Transverse colon (tissue), 4 donors: ENCODE results near the gene SLC17A5. TPM values are rescaled to one million over a fixed set of nuclear protein-coding genes. Genes with fewer than 3 reads are reported as not detected.
"Not testable (repeated sequence)": the region's sequence is repeated elsewhere in the genome, so short reads cannot be mapped to it uniquely, and the experiment has no call there.

Experiments
- DNase-seq: peaks from one replicate; pipeline ENCODE4 v3.0.0-alpha.2; 2019
- H3K27ac ChIP-seq, 4 donors: fragments of 200-600 bp; sonication (generic); 2 replicates each; pipeline ENCODE4 v1.5.1; 2016 to 2018; ENCODE audit warnings: inconsistent platforms in 4 of 4
- H3K27me3 ChIP-seq: fragments of 200-600 bp; sonication (generic); 2 replicates; pipeline ENCODE4 v1.5.1; 2017; ENCODE audit warnings: inconsistent platforms
- H3K36me3 ChIP-seq, 4 donors: fragments of 200-600 bp; sonication (generic); 2 replicates each; pipeline ENCODE4 v1.5.1; 2017 to 2019; ENCODE audit warnings: inconsistent platforms in 4 of 4
- H3K4me1 ChIP-seq, 4 donors: fragments of 200-600 bp; sonication (generic); 2 replicates each; pipeline ENCODE4 v1.5.1; 2017 to 2020; ENCODE audit warnings: inconsistent platforms in 4 of 4
- H3K4me3 ChIP-seq, 4 donors: fragments of 200-600 bp; sonication (generic); 1 replicate in 1 of 4; 2 replicates in 3 of 4; pipeline versions ENCODE4 v1.5.1 to v1.6.1; 2017 to 2019; ENCODE audit warnings: inconsistent platforms in 4 of 4
- H3K9me3 ChIP-seq, 2 donors: fragments of 200-600 bp; sonication (generic); 2 replicates each; pipeline ENCODE4 v1.5.1; 2017 to 2019; ENCODE audit warnings: inconsistent platforms in 2 of 2
- EP300 ChIP-seq: sonication (generic); formaldehyde crosslinking; IDR thresholded peaks from one replicate; pipeline ENCODE4 v1.6.1; 2017; ENCODE audit warnings: antibody characterized with exemption, low read depth
- POLR2A ChIP-seq: fragments of 450-650 bp; IDR thresholded peaks from one replicate; pipeline ENCODE4 v1.6.1; 2016; ENCODE audit warnings: antibody characterized with exemption, mild to moderate bottlenecking, moderate library complexity
- POLR2AphosphoS5 ChIP-seq, 3 donors: sonication (generic); formaldehyde crosslinking; IDR thresholded peaks; one replicate each; pipeline ENCODE4 v1.6.1; 2016; ENCODE audit warnings: antibody characterized with exemption in 3 of 3
- WGBS, 2 donors: methylation state at CpG; one replicate each; pipeline ENCODE4 v1.1.5; 2018; ENCODE audit warnings: low coverage in 1 of 2; 5-methylcytosine and 5-hydroxymethylcytosine counted together
- in situ Hi-C, 4 donors: fragments of 200-750 bp; cut with MboI; loops; one replicate each; pipeline versions ENCODE4 v1.15.0 to v1.15.1; 2017; ENCODE audit warnings: low sequenced_read_pairs in 3 of 4, low pct_ligation_motif_present in 1 of 4, low pct_unique_long_range_greater_than_20kb in 1 of 4
- intact Hi-C: fragments of 100-400 bp; cut with DNase I; formaldehyde crosslinking; loops from one replicate; pipeline ENCODE4 v1.15.1; 2023; ENCODE audit warnings: low total_unique reads
- total RNA-seq, 4 donors: library from RNA; depleted of rRNA; stranded (reverse); fragments of >200 nt; gene quantifications; one replicate each; pipeline ENCODE4 v1.1.0, GENCODE V29; 2016
- TF ChIP-seq, protein P1 (sequence below), 5 experiments: fragments of 200-600 bp in 3 of 5; fragments of 450-650 bp in 2 of 5; sonication (generic) in 3 of 5; IDR thresholded peaks; 1 replicate in 2 of 5; 2 replicates in 3 of 5; pipeline ENCODE4 v1.5.1; 2016 to 2017; ENCODE audit warnings: antibody characterized with exemption in 5 of 5, inconsistent platforms in 3 of 5, mild to moderate bottlenecking in 2 of 5, moderate library complexity in 1 of 5

Gene SLC17A5
- total RNA-seq, 4 donors from 2014 or later = 13.7 to 57.3 (median 32.8) TPM

DNA sequence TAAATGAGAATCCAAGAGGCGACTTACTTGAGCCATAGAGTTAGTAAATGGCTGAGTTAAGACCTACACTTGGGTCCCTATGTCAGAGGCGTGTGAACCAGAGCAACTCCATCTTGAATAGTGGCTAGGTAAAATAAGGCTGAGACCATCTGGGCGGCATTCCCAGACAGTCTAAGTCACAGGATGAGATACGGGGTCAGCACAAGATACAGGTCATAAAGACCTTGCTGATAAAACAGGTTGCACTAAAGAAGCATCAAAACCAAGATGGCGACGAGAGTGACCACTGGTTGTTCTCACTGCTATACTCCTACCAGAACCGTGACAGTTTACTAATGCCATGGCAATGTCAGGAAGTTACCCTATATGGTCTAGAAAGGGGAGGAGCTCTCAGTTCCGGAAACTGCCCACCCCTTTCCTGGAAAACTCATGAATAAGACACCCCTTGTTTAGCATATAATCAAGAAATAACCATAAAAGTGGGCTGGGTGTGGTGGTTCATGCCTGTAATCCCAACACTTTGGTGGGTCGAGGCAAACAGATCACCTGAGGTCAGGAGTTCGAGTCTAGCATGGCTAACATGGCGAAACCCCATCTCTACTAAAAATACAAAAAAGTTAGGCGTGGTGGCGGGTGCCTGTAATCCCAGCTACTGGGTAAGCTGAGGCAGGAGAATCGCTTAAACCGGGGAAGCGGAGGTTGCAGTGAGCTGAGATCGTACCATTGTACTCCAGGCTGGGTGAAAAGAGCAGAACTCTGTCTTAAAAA, 89.0 kb downstream of the SLC17A5 start:
- in situ Hi-C loops = no loop called here
- no peaks in the 10 kb centered on the region for H3K27me3 ChIP-seq
- peaks cover 0 to 9% (median 6%) of the 10 kb centered on the region in 4 donors for H3K4me1 ChIP-seq
- WGBS, 2 donors = 91 to 95% methylated on average over 11 to 17 of the region's 17 CpGs
- intact Hi-C loops = no loop called here
- no peaks in the 10 kb centered on the region for H3K9me3 ChIP-seq
- no peak for DNase-seq
- no peaks in the 10 kb centered on the region for H3K36me3 ChIP-seq
- H3K4me3 ChIP-seq = no peak overlapping the region
- TF ChIP-seq POLR2AphosphoS5 (IDR thresholded peaks at IDR 0.05) = no peak
- no peak overlapping the region for H3K27ac ChIP-seq

DNA sequence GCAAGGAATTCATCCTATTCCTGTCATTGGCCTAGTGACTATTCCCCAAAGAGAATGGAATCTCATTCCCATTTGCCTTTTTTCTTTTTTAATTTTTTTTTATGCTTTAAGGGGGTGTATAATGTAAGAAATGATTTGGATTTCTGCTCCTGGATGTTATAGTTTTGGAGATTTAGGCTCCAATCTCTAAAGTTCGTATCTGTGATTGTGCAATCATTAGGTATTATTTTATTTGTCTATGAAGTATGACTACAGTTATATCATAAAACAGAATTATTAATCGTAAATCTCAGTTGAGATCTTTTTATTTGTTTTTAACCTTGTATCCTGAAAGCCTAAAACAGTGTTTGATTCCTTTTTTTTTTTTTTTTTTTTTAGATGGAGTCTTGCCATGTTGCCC, 91.2 kb downstream of the SLC17A5 start:
- no peak overlapping the region for H3K4me3 ChIP-seq
- TF ChIP-seq EP300 (no peak), POLR2AphosphoS5 (IDR thresholded peaks at IDR 0.05) (no peak), POLR2A (no peak)
- TF ChIP-seq, protein P1, sequence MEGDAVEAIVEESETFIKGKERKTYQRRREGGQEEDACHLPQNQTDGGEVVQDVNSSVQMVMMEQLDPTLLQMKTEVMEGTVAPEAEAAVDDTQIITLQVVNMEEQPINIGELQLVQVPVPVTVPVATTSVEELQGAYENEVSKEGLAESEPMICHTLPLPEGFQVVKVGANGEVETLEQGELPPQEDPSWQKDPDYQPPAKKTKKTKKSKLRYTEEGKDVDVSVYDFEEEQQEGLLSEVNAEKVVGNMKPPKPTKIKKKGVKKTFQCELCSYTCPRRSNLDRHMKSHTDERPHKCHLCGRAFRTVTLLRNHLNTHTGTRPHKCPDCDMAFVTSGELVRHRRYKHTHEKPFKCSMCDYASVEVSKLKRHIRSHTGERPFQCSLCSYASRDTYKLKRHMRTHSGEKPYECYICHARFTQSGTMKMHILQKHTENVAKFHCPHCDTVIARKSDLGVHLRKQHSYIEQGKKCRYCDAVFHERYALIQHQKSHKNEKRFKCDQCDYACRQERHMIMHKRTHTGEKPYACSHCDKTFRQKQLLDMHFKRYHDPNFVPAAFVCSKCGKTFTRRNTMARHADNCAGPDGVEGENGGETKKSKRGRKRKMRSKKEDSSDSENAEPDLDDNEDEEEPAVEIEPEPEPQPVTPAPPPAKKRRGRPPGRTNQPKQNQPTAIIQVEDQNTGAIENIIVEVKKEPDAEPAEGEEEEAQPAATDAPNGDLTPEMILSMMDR (IDR thresholded peaks at IDR 0.05) = no peak
- H3K36me3 ChIP-seq = no peaks in the 10 kb centered on the region
- WGBS, 2 donors = 85 to 90% methylated on average over 2 of the region's 2 CpGs
- intact Hi-C loops = no loop called here
- no peak for DNase-seq
- no peaks in the 10 kb centered on the region for H3K27me3 ChIP-seq
- in situ Hi-C loops = no loop called here
- no peaks in the 10 kb centered on the region for H3K9me3 ChIP-seq
- no peak overlapping the region for H3K27ac ChIP-seq
- H3K4me1 ChIP-seq = peaks cover 0 to 6% (median 6%) of the 10 kb centered on the region in 4 donors

DNA sequence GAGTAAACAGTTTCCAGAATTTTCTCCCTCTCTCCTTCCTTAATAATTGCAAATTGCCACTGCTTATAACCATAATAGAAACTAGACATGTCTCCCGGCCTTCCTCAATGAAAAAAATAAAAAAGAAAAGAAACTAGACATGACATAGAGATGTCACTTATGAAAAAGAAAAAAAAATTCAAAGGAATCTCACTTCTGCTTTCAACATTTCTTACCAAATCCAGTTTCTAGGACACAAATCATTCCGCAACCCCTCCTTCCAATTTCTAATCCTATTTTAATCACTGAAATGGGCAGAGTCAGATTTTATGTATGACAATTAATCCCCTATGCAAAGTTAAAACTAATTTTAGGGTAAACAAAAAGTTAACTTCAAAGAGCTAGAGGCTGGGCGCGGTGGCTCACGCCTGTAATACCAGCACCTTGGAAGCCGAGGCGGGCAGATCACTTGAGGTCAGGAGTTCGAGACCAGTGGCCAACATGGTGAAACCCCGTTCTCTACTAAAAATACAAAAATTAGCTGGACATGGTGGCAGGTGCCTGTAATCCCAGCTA, 92.9 kb downstream of the SLC17A5 start:
- Histone ChIP-seq H3K9me3 (no peaks in the 10 kb centered on the region), H3K4me1 (no peaks in the 10 kb centered on the region), H3K27me3 (no peaks in the 10 kb centered on the region), H3K4me3 (no peak overlapping the region), H3K36me3 (no peaks in the 10 kb centered on the region), H3K27ac (no peak overlapping the region)
- TF ChIP-seq POLR2AphosphoS5 (IDR thresholded peaks at IDR 0.05) = no peak
- TF ChIP-seq EP300 = no peak
- intact Hi-C loops = no loop called here
- WGBS, 2 donors = 68% methylated on average over 9 of the region's 9 CpGs
- no peak for DNase-seq
- in situ Hi-C loops = no loop called here

DNA sequence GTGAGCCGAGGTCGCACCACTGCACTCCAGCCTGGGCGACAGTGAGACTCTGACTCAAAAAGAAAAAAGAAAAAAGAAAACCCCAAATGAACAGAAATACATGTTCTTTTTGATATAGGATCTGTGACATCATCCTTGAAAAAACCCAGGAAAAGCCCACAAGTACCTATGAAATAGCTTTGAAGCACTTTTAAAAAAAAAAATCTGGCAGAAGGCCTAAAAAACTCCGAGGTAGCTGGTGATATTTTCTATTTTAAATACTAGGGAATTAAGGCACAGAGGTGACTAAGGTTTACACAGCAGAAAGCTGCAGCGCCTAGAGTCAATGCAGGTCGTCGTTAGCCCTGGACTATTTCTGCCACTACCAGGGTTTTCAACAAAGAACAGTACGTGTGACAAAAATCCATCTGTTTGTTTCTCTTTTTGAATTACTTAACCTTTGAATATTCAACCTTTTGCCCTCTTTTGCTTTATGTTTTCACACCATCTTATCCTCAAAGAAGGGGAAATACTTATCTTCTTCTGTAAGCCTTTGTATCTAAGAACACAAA, 93.5 kb downstream of the SLC17A5 start:
- WGBS, 2 donors = 39 to 61% methylated on average over 5 to 8 of the region's 8 CpGs
- no peaks in the 10 kb centered on the region for H3K9me3 ChIP-seq
- H3K4me1 ChIP-seq = no peaks in the 10 kb centered on the region
- TF ChIP-seq, protein P1 (IDR thresholded peaks at IDR 0.05) = no peak
- TF ChIP-seq EP300 = no peak
- TF ChIP-seq POLR2AphosphoS5 (IDR thresholded peaks at IDR 0.05) = no peak
- TF ChIP-seq POLR2A = no peak
- H3K4me3 ChIP-seq = no peak overlapping the region
- no peak for DNase-seq
- in situ Hi-C loops = no loop called here
- H3K27ac ChIP-seq = no peak overlapping the region
- H3K36me3 ChIP-seq = no peaks in the 10 kb centered on the region
- intact Hi-C loops = no loop called here
- H3K27me3 ChIP-seq = no peaks in the 10 kb centered on the region

DNA sequence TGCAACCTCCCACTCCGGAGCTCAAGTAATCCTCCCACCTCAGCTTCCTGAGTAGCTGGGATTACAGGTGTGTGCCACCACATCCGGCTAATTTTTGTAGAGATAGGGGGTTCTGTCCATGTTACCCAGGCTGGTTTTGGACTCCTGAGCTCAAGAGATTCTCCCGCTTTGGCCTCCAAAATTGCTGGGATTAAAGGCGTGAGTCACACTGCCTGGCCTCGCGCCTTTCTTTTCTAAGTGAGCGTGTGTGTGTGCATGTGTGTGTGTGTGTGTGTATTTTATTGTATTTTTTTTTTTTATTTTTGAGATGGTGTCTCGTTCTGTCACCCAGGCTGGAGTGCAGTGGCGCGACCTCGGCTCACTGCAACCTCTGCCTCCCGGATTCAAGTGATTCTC, 94.4 kb downstream of the SLC17A5 start:
- H3K4me1 ChIP-seq, in situ Hi-C loops, H3K27me3 ChIP-seq, H3K36me3 ChIP-seq, DNase-seq, H3K9me3 ChIP-seq, H3K27ac ChIP-seq, H3K4me3 ChIP-seq, intact Hi-C loops: not testable (repeated sequence)
- 95 to 97% methylated on average over 7 to 12 of the region's 12 CpGs for WGBS, 2 donors
